PC-9 (cell line): ENCODE measurements around the gene ARHGAP22. TPM values are rescaled to one million over a fixed set of nuclear protein-coding genes. Genes with fewer than 3 reads are reported as not detected.

Experiments used
- BruUV-seq: library from RNA; stranded (reverse); fragments of 400-500 nt; replicated peaks from 2 replicates; lab custom pipeline; 2021; lab: Mats Ljungman, UMichigan
- CTCF ChIA-PET: fragments of 300-600 bp; sonication (Branson Sonifier 250); formaldehyde crosslinking; loops from one replicate; lab custom pipeline; 2022; ENCODE audit warnings: antibody characterized with exemption; lab: Charles Lee
- POLR2A ChIA-PET: fragments of 300-600 bp; sonication (Branson Sonifier 250); formaldehyde crosslinking; loops from one replicate; lab custom pipeline; 2022; ENCODE audit warnings: antibody characterized with exemption; ENCODE audit not compliant: unreplicated experiment; lab: Charles Lee
- DNase-seq, 2 experiments: peaks; one replicate each; pipeline versions ENCODE4 v3.0.0 to v3.0.0-alpha.2; 2015 to 2022; ENCODE audit warnings: mixed read lengths in 1 of 2
- H2AFZ ChIP-seq: fragments of 200-600 bp; sonication (generic); 2 replicates; pipeline ENCODE4 v1.8.1; 2017; ENCODE audit warnings: antibody characterized with exemption
- H3F3A ChIP-seq: fragments of 200-600 bp; sonication (generic); 2 replicates; pipeline ENCODE4 v1.8.1; 2017; ENCODE audit warnings: antibody characterized with exemption, mild to moderate bottlenecking, low read depth; ENCODE audit not compliant: insufficient read depth
- H3K27ac ChIP-seq: fragments of 200-600 bp; sonication (generic); 2 replicates; pipeline ENCODE4 v1.6.1; 2016; ENCODE audit warnings: mixed run types
- H3K27me3 ChIP-seq: fragments of 200-600 bp; sonication (generic); 2 replicates; pipeline ENCODE4 v1.6.1; 2016; ENCODE audit warnings: low read depth, mixed run types; ENCODE audit not compliant: insufficient read depth
- H3K36me3 ChIP-seq: fragments of 200-600 bp; sonication (generic); 2 replicates; pipeline ENCODE4 v1.6.1; 2016; ENCODE audit warnings: low read depth, mixed run types
- H3K4me1 ChIP-seq: fragments of 200-600 bp; sonication (generic); replicated peaks from 2 replicates; pipeline ENCODE4 v1.6.1; 2016; ENCODE audit warnings: mixed run types; ENCODE audit not compliant: insufficient read depth
- H3K4me2 ChIP-seq: fragments of 200-600 bp; sonication (generic); 2 replicates; pipeline ENCODE4 v1.6.1; 2017; ENCODE audit warnings: mixed run types
- H3K4me3 ChIP-seq: fragments of 200-600 bp; sonication (generic); 2 replicates; pipeline ENCODE4 v1.6.1; 2016; ENCODE audit warnings: mixed run types
- H3K79me2 ChIP-seq: fragments of 200-600 bp; sonication (generic); 2 replicates; pipeline ENCODE4 v1.6.1; 2017; ENCODE audit warnings: low read depth, mixed run types
- H3K9me2 ChIP-seq: fragments of 200-600 bp; sonication (generic); 2 replicates; pipeline ENCODE4 v1.8.1; 2017; ENCODE audit warnings: mild to moderate bottlenecking; ENCODE audit not compliant: insufficient read depth
- H3K9me3 ChIP-seq: fragments of 200-600 bp; sonication (generic); 2 replicates; pipeline ENCODE4 v1.8.1; 2016; ENCODE audit warnings: low read depth; ENCODE audit not compliant: insufficient read depth
- H4K20me1 ChIP-seq: fragments of 200-600 bp; sonication (generic); 2 replicates; pipeline ENCODE4 v1.8.1; 2017; ENCODE audit not compliant: insufficient read depth
- CTCF ChIP-seq: fragments of 200-600 bp; sonication (generic); conservative IDR thresholded peaks from 2 replicates; pipeline ENCODE4 v1.6.1; 2017; ENCODE audit warnings: mixed run types, antibody characterized with exemption, mild to moderate bottlenecking, moderate library complexity
- EZH2 ChIP-seq: fragments of 200-600 bp; sonication (generic); IDR thresholded peaks from 2 replicates; pipeline ENCODE4 v1.8.0; 2017; ENCODE audit warnings: antibody characterized with exemption, low read depth
- intact Hi-C: fragments of 100-400 bp; cut with micrococcal nuclease; formaldehyde crosslinking; loops from one replicate; pipeline ENCODE4 v1.10.0; 2022; ENCODE audit not compliant: unreplicated experiment
- total RNA-seq: library from RNA; stranded (reverse); gene quantifications from 2 replicates; pipeline ENCODE4 v1.2.3, GENCODE V29; 2021

The ARHGAP22 gene
- total RNA-seq, 1 experiment from 2014 or later = 4.0 TPM

- Histone ChIP-seq H3K4me1 (no peaks in the 10 kb centered on the region), H4K20me1 (no peaks in the 10 kb centered on the region), H3K27ac (no peak overlapping the region), H3K4me2 (no peak overlapping the region), H3F3A (no peaks in the 10 kb centered on the region), H3K4me3 (no peak overlapping the region), H3K9me2 (no peaks in the 10 kb centered on the region), H3K79me2 (no peaks in the 10 kb centered on the region), H2AFZ (no peak overlapping the region), H3K36me3 (peaks cover 21% of the 10 kb centered on the region), H3K27me3 (no peaks in the 10 kb centered on the region), H3K9me3 (peaks cover 13% of the 10 kb centered on the region; the same call in 1 of the 2 replicates)
- ChIA-PET CTCF (interaction anchor here (0.7 kb wide), 1 partner anchor 48 kb away, joined by 13 read pairs; no protein-coding TSS in a partner anchor), POLR2A (no interaction called here)
- TF ChIP-seq CTCF (no peak), EZH2 (no peak)
- DNase-seq = no peak
- no TSS peak for BruUV-seq
- intact Hi-C loops = no loop called here
Measured at GRCh38 chr10:48411510-48411909, 193.4 kb downstream of the ARHGAP22 start.

- Histone ChIP-seq H3K27ac (no peak overlapping the region), H3K4me2 (no peak overlapping the region), H3K9me3 (peaks cover 13% of the 10 kb centered on the region; the same call in 1 of the 2 replicates), H3F3A (no peaks in the 10 kb centered on the region), H3K79me2 (no peaks in the 10 kb centered on the region), H3K9me2 (no peaks in the 10 kb centered on the region), H3K4me1 (no peaks in the 10 kb centered on the region), H3K27me3 (no peaks in the 10 kb centered on the region), H3K4me3 (no peak overlapping the region), H4K20me1 (no peaks in the 10 kb centered on the region), H3K36me3 (peaks cover 21% of the 10 kb centered on the region), H2AFZ (no peak overlapping the region)
- ChIA-PET CTCF (no interaction called here), POLR2A (no interaction called here)
- BruUV-seq = no TSS peak
- no peak for DNase-seq
- intact Hi-C loops = no loop called here
- TF ChIP-seq EZH2 = no peak
- TF ChIP-seq CTCF = no peak
Measured at GRCh38 chr10:48410503-48410902, 194.4 kb downstream of the ARHGAP22 start.

- H3K4me3 ChIP-seq = no peak overlapping the region
- BruUV-seq = no TSS peak
- POLR2A ChIA-PET = no interaction called here
- CTCF ChIA-PET = no interaction called here
- H3K9me2 ChIP-seq = no peaks in the 10 kb centered on the region
- H3K27ac ChIP-seq = no peak overlapping the region
- no peaks in the 10 kb centered on the region for H3K79me2 ChIP-seq
- H4K20me1 ChIP-seq = no peaks in the 10 kb centered on the region; the same call in 1 of the 2 replicates
- peaks cover 10% of the 10 kb centered on the region for H3K36me3 ChIP-seq
- no peaks in the 10 kb centered on the region for H3K9me3 ChIP-seq
- H3K4me2 ChIP-seq = no peak overlapping the region
- DNase-seq = no peak
- no peaks in the 10 kb centered on the region for H3F3A ChIP-seq
- H3K4me1 ChIP-seq = no peaks in the 10 kb centered on the region
- no peaks in the 10 kb centered on the region for H3K27me3 ChIP-seq
- no peak overlapping the region for H2AFZ ChIP-seq
- intact Hi-C loops = no loop called here
- TF ChIP-seq CTCF = no peak
Measured at GRCh38 chr10:48406658-48407057, 198.2 kb downstream of the ARHGAP22 start.
